Nucleus accumbens (tissue), 56 donors: ENCODE results near the gene FMN2.

Experiments used
- DNase-seq, 56 donors: peaks; one replicate each; lab custom pipeline; 2025; lab: John Stamatoyannopoulos, UW

The FMN2 gene

DNA sequence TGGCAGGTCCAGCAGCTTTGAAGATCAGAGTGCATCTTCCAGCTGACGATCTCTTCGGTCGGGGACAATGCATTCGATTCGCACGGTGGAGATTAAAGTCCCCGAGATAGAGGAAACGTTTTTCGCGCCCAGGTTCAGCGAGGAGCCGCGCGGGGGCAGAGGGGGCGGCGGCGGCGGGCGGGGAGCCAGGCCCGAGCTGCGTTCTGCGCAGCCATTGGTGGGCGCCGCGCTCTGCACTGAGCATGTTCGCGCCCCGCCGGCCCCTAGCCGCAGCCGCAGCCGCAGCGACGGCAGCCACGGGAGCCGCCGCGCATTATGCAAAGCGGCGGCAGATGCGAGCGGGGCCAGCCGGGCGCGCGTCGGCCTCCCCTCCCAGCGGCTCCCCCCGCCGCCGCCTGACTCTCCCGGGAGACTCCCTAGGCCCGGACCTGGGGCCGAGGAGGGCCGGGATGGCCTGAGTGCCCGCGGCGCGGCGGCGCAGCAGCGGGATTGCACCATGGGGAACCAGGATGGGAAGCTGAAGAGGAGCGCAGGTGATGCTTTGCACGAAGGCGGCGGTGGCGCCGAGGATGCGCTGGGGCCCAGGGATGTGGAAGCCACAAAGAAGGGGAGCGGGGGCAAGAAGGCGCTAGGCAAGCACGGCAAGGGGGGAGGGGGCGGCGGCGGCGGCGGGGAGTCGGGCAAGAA lies at the start of gene FMN2:
Gene FMN2, plus strand, starts transcription at position 270 of the 687 bp plus-strand sequence. Its CDS starts 227 bp downstream, at position 497.
- DNase-seq = peak in 46 of 56 donors; percentile 8 to 83 (median 48)

GRCh38 chr1:240044620-240045019 lies 47.1 kb upstream of the FMN2 start:
- DNase-seq = no peak

DNA sequence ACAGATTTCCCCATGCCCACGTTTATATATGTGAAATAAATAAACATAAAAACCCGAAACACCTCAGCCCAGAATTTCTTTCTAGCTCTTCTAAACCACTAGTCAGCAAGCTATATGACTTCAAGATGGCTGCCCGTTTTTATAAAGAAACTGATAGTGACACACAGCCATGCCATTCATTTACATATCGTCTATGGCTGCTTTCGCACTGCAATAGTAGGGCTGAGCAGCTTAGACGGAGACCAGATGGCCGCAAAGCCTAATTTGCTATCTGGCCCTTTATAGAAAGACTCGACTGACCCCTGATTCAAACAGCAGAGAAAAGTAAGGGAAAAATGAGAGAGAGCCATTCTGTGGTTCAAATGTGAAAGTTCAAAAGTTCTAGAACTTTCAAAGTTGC lies 45.7 kb upstream of the FMN2 start:
- no peak for DNase-seq

DNA sequence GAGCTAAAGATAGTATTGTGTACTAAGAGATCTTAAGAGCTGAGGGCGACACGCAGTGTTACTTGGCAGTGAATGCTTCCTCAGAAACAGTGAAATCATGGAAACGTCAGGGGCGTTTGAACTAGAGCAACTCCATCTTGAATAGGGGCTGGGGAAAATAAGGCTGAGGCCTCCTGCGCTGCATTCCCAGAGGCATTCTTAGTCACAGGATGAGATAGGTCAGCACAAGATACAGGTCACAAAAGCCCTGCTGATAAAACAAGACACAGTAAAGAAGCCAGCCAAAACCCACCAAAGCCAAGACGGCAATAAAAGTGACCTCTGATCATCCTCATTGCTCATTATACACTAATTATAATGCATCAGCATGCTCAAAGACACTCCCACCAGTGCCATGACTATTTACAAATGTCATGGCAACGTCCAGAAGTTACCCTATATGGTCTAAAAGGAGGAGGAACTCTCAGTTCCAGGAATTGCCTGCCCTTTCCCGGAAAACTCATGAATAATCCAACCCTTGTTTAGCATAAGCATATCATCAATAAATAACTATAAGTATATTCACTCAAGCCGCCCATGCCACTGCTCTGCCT lies 37.5 kb upstream of the FMN2 start:
- no peak for DNase-seq

GRCh38 chr1:240055936-240056335 lies 35.7 kb upstream of the FMN2 start:
- DNase-seq = no peak

DNA sequence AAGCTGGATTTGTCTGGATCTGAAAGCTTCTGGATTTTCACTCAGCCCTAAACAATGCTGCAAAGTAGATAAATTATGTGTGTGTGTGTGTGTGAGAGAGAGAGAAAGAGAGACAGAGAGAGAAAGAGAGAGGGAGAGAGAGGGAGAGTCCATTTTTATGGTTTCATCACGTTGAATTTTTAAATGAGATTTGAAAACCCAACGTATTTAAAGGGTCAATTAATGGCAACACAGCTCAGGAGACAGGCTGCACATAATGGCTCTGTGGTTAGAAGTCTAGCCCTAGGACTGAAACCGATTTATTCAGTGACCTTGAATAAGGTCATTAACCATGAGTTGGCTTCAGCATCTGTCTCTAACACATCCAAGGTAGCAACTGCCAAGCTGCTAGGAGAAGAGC lies 35.3 kb upstream of the FMN2 start:
- no peak for DNase-seq

DNA sequence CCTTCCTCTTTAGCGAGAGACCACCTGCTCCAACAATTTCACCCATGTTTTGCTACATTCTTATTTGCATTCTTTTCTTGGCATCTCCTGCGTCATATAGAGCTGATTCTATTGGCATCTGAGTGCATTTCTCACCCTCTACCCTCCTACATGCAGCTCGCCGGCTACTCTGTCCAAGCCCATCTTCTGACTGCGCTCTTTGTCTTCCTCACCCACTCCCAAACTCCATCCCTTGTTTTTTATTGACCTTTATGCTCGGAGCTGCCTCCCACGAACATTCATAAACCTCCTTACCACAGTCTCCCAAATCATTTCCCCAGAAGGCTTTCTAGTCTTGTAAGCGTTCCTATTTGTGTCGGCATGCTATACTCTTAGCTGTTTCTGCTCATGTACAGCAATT lies 33.6 kb upstream of the FMN2 start:
- DNase-seq = no peak

GRCh38 chr1:240068961-240069360 lies 22.7 kb upstream of the FMN2 start:
- DNase-seq = no peak

- no peak for DNase-seq
Observed at GRCh38 chr1:240070188-240070587, 21.5 kb upstream of the FMN2 start.

- no peak for DNase-seq
Observed at GRCh38 chr1:240073097-240073496, 18.6 kb upstream of the FMN2 start.

- no peak for DNase-seq
Observed at GRCh38 chr1:240074422-240074821, 17.3 kb upstream of the FMN2 start.

DNA sequence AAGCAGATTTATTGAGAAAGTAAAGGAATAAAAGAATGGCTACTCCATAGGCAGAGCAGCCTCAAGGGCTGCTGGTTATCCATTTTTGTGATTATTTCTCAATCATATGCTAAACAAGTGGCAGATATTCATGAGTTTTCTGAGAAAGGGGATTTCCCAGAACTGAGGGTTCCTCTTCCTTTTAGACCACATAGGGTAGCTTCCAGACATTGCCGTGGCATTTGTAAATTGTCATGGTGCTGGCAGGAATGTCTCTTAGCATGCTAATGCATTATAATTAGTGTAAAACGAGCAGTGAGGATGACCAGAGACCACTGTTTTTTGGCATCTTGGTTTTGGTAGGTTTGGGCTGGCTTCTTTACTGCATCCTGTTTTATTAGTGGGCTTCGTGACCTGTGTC lies 16.8 kb upstream of the FMN2 start:
- DNase-seq = no peak

- DNase-seq = no peak
Observed at GRCh38 chr1:240084337-240084736, 7.3 kb upstream of the FMN2 start.

GRCh38 chr1:240084749-240085148 lies 6.9 kb upstream of the FMN2 start:
- no peak for DNase-seq

- no peak for DNase-seq
Observed at GRCh38 chr1:240086726-240087125, 5.0 kb upstream of the FMN2 start.

- DNase-seq = no peak
Observed at GRCh38 chr1:240090014-240090413, 1.7 kb upstream of the FMN2 start.

DNA sequence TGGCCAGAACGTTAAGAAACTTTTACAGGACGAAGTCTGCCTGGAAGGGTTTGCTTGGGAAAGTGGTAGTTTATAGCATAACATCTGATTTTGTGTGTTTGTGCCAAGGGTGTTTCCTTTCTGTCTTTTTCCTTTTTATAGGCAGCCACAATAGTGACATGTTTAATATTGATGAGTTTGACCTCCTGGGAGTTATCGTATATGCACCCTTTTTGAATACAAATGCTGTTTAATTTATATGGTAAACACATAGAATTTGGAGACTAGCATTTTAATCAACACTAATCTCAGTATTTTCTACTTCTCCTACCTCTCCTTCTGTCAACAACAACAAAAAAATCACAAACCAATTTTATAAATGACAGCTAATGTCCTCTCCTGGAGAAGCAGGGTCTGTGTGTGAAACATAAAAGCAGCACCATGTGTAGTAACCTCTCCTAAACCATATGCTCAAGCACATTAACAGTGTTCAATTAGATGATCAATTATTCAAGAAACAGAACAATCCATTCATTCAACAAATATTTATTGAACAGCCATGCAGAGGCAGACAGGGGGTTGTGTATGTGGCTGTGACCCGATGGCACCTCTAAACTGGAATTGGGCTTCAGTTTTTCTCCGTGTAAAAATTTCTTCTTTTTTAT lies 604 bp upstream of the FMN2 start:
- no peak for DNase-seq

DNA sequence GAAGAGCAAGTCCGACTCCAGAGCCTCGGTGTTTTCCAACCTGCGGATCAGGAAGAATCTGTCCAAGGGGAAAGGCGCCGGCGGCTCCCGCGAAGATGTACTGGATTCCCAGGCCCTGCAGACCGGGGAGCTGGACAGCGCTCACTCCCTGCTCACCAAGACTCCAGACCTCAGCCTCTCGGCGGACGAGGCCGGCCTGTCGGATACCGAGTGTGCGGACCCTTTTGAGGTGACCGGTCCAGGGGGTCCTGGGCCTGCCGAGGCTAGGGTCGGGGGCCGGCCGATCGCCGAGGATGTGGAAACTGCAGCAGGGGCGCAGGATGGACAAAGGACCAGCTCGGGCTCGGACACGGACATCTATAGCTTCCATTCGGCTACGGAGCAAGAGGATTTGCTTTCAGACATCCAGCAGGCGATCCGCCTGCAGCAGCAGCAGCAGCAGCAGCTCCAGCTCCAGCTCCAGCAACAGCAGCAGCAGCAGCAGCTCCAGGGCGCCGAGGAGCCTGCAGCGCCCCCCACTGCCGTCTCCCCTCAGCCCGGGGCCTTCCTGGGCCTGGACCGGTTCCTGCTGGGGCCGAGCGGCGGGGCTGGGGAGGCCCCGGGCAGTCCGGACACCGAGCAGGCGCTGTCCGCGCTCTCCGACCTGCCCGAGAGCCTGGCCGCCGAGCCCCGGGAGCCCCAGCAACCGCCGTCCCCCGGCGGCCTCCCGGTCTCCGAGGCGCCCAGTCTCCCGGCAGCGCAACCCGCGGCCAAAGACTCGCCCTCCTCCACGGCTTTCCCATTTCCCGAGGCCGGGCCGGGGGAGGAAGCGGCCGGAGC lies 827 bp downstream of the FMN2 start:
- DNase-seq = peak in 38 of 56 donors; percentile 1 to 60 (median 39)

DNA sequence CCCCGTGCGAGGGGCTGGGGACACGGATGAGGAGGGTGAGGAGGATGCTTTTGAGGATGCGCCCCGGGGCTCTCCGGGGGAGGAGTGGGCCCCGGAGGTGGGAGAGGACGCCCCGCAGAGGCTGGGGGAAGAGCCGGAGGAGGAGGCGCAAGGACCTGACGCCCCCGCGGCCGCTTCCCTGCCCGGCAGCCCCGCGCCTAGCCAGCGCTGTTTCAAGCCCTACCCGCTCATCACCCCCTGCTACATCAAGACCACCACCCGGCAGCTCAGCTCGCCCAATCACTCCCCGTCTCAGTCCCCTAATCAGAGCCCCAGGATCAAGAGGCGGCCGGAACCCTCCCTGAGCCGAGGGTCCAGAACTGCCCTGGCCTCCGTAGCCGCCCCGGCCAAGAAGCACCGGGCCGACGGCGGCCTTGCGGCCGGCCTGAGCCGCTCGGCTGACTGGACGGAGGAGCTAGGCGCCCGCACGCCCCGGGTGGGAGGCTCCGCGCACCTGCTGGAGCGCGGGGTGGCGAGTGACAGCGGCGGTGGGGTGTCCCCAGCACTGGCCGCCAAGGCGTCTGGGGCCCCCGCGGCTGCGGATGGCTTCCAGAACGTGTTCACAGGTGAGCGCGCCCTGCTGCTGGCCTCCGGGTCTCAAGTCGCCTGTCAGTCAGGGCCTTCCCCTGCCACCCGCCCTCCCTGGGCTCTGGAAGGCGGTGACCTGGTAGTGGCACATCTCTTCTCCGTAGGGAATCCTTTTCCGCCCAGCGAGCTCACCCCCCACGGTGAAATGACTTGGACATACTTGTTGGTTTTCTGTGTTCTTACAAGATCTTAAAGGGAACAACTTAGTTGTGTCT lies 1.7 kb downstream of the FMN2 start:
- DNase-seq = peak in 13 of 56 donors; percentile 9 to 47 (median 24)

DNA sequence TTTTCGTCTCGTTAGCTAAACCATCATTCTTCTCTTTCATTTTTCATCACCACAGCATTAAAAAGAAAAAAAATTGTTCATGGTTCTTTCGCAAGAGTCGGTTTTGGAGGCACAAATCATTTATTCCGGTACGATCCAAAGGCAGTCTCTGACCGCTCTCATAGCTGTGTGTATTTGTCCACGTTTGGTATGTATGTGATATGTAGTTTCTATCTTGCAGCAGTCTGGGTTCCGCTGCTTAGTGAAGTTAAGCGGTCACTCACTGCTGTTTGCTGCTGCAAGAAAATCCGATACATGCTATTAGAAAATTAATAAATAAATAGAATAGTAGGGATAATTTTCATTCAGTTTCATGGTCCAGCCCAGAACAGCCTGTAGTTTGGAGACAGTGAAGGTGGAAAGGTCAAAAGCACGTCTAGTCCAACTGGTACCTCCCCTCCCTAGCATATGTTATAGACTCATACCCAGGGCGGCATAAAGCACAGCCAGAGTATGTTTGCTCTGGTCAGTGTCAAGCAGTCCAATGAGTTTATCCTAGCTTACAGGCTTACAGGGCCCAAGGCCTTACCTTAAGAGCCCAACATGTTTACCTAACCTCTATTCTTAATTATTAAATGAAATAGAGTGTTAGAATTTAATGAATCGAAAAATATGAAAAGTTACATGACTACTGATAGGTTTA lies 2.5 kb downstream of the FMN2 start:
- DNase-seq = no peak
